SK-N-SH (cell line): Measurements from ENCODE around the gene RGS7BP. TPM values are rescaled to one million over a fixed set of nuclear protein-coding genes. Genes with fewer than 3 reads are reported as not detected.

Source experiments
- CTCF ChIA-PET: fragments of 300-600, 350-600 bp; formaldehyde crosslinking; extraction: SDS; loops from one replicate; lab custom pipeline; 2021; lab: Yijun Ruan, JAX
- POLR2A ChIA-PET: fragments of 350-600 bp; sonication (Branson Sonifier 250); formaldehyde crosslinking; extraction: SDS; loops from one replicate; lab custom pipeline; 2020; ENCODE audit warnings: antibody characterized with exemption, inconsistent platforms; lab: Yijun Ruan, JAX
- DNase-seq: peaks from one replicate; pipeline ENCODE4 v3.0.0; 2012
- H2AFZ ChIP-seq: fragments of 200-600 bp; sonication (generic); 2 replicates; pipeline ENCODE4 v1.8.1; 2016; ENCODE audit warnings: antibody characterized with exemption, mild to moderate bottlenecking, low read depth
- H3F3A ChIP-seq: fragments of 200-600 bp; sonication (generic); replicated peaks from 2 replicates; pipeline ENCODE3; 2016; ENCODE audit warnings: antibody characterized with exemption, mild to moderate bottlenecking; ENCODE audit not compliant: insufficient read depth
- H3K27ac ChIP-seq, 2 experiments: fragments of 200-500 bp in 1 of 2; fragments of 200-600 bp in 1 of 2; sonication (Bioruptor generic) in 1 of 2; sonication (generic), shearing (Covaris generic) in 1 of 2; 2 replicates each; pipeline versions ENCODE4 v1.5.1 to v1.6.1; 2014 to 2016; ENCODE audit warnings: low read depth in 2 of 2, inconsistent platforms in 1 of 2, low read length in 1 of 2, mild to moderate bottlenecking in 1 of 2, mixed read lengths in 1 of 2
- H3K27me3 ChIP-seq: fragments of 200-600 bp; sonication (generic), shearing (Covaris generic); 2 replicates; pipeline ENCODE4 v1.6.1; 2016; ENCODE audit warnings: mixed run types; ENCODE audit not compliant: insufficient read depth
- H3K36me3 ChIP-seq, 2 experiments: fragments of 200-500 bp in 1 of 2; fragments of 200-600 bp in 1 of 2; sonication (Bioruptor generic) in 1 of 2; sonication (generic) in 1 of 2; replicated peaks in 1 of 2; 2 replicates each; pipeline versions ENCODE3 to v1.5.1; 2014 to 2016; ENCODE audit warnings: low read length in 1 of 2, mild to moderate bottlenecking in 1 of 2; ENCODE audit not compliant: insufficient read depth in 2 of 2, control insufficient read depth in 1 of 2
- H3K4me1 ChIP-seq, 2 experiments: fragments of 200-500 bp in 1 of 2; fragments of 200-600 bp in 1 of 2; sonication (Bioruptor generic) in 1 of 2; sonication (generic), shearing (Covaris generic) in 1 of 2; 2 replicates each; pipeline versions ENCODE4 v1.5.1 to v1.6.1; 2014 to 2016; ENCODE audit warnings: low read depth in 1 of 2, low read length in 1 of 2, mixed run types in 1 of 2; ENCODE audit not compliant: insufficient read depth in 2 of 2, control insufficient read depth in 1 of 2
- H3K4me2 ChIP-seq: fragments of 200-600 bp; sonication (generic), shearing (Covaris generic); 2 replicates; pipeline ENCODE4 v1.6.1; 2017; ENCODE audit warnings: mixed run types
- H3K4me3 ChIP-seq, 2 experiments: fragments of 200-500 bp in 1 of 2; fragments of 200-600 bp in 1 of 2; sonication (Bioruptor generic) in 1 of 2; sonication (generic), shearing (Covaris generic) in 1 of 2; 2 replicates each; pipeline versions ENCODE4 v1.5.1 to v1.8.1; 2014 to 2016; ENCODE audit warnings: low read depth in 2 of 2, inconsistent platforms in 1 of 2, low read length in 1 of 2, mild to moderate bottlenecking in 1 of 2, mixed read lengths in 1 of 2, moderate library complexity in 1 of 2
- H3K79me2 ChIP-seq: fragments of 200-600 bp; sonication (generic); 2 replicates; pipeline ENCODE4 v1.8.1; 2017; ENCODE audit warnings: mild to moderate bottlenecking; ENCODE audit not compliant: insufficient read depth
- H3K9ac ChIP-seq: fragments of 200-600 bp; sonication (generic); 2 replicates; pipeline ENCODE4 v1.6.1; 2017; ENCODE audit warnings: mixed run types
- H3K9me2 ChIP-seq: fragments of 200-600 bp; sonication (generic); 2 replicates; pipeline ENCODE4 v1.6.1; 2017; ENCODE audit warnings: mixed run types
- H3K9me3 ChIP-seq: fragments of 200-600 bp; sonication (generic); 2 replicates; pipeline ENCODE4 v1.6.1; 2017; ENCODE audit warnings: mixed run types, mild to moderate bottlenecking, moderate library complexity
- H4K20me1 ChIP-seq: fragments of 200-600 bp; sonication (generic); 2 replicates; pipeline ENCODE4 v1.6.1; 2017; ENCODE audit warnings: mild to moderate bottlenecking, mixed run types; ENCODE audit not compliant: insufficient read depth
- EZH2phosphoT487 ChIP-seq: fragments of 200-600 bp; sonication (generic); IDR thresholded peaks from 2 replicates; pipeline ENCODE4 v1.6.1; 2017; ENCODE audit warnings: low read depth, mixed run types, mild to moderate bottlenecking, antibody characterized with exemption, moderate library complexity, borderline replicate concordance
- FOSL2 ChIP-seq: IDR thresholded peaks from 2 replicates; pipeline ENCODE4 v1.4.0; 2012; ENCODE audit warnings: low read depth, mild to moderate bottlenecking, moderate library complexity, borderline replicate concordance
- FOXM1 ChIP-seq: IDR thresholded peaks from 2 replicates; pipeline ENCODE4 v1.4.0; 2012; ENCODE audit warnings: low read depth, mild to moderate bottlenecking
- GABPA ChIP-seq: IDR thresholded peaks from 2 replicates; pipeline ENCODE4 v1.4.0; 2012; ENCODE audit warnings: low read depth, mild to moderate bottlenecking
- JUND ChIP-seq: IDR thresholded peaks from 2 replicates; pipeline ENCODE4 v1.4.0; 2012
- MEF2A ChIP-seq: IDR thresholded peaks from 2 replicates; pipeline ENCODE4 v1.4.0; 2012; ENCODE audit warnings: low read depth, borderline replicate concordance
- MXI1 ChIP-seq: IDR thresholded peaks from 2 replicates; pipeline ENCODE4 v1.6.1; 2012; ENCODE audit warnings: mild to moderate bottlenecking, low read depth, low read length, improper control_type of control experiment
- NFIC ChIP-seq: IDR thresholded peaks from 2 replicates; pipeline ENCODE4 v1.4.0; 2012; ENCODE audit warnings: borderline replicate concordance
- POLR2AphosphoS5 ChIP-seq: IDR thresholded peaks from 2 replicates; pipeline ENCODE4 v1.6.1; 2012; ENCODE audit warnings: low read depth, low read length
- RFX5 ChIP-seq: IDR thresholded peaks from 2 replicates; pipeline ENCODE4 v1.6.1; 2012; ENCODE audit warnings: mild to moderate bottlenecking, improper control_type of control experiment, low read length
- SIN3A ChIP-seq: IDR thresholded peaks from 2 replicates; pipeline ENCODE4 v1.6.1; 2012; ENCODE audit warnings: low read depth, mild to moderate bottlenecking, low read length, moderate library complexity, borderline replicate concordance
- SMC3 ChIP-seq: IDR thresholded peaks from 2 replicates; pipeline ENCODE4 v1.6.1; 2012; ENCODE audit warnings: low read depth, low read length, improper control_type of control experiment
- TAF1 ChIP-seq: IDR thresholded peaks from 2 replicates; pipeline ENCODE4 v1.6.1; 2012; ENCODE audit warnings: low read depth, mild to moderate bottlenecking, low read length, moderate library complexity, borderline replicate concordance
- YY1 ChIP-seq: IDR thresholded peaks from 2 replicates; pipeline ENCODE4 v1.4.0; 2012; ENCODE audit warnings: low read depth, mild to moderate bottlenecking
- WGBS: methylation state at CpG from one replicate; pipeline ENCODE4 v1.1.6; 2017; ENCODE audit warnings: low lambda C conversion rate; 5-methylcytosine and 5-hydroxymethylcytosine counted together
- polyA plus RNA-seq, 3 experiments: library from polyadenylated mRNA; depleted of rRNA; stranded (reverse); fragments of >200 nt; gene quantifications; 2 replicates each; pipeline ENCODE4 v1.2.3, GENCODE V29; 2012
- TF ChIP-seq, protein P1 (sequence below): IDR thresholded peaks from 2 replicates; pipeline ENCODE4 v1.4.0; 2012; ENCODE audit warnings: low read depth, borderline replicate concordance
- TF ChIP-seq, protein P2 (sequence below): IDR thresholded peaks from 2 replicates; pipeline ENCODE4; 2012
- TF ChIP-seq, protein P3 (sequence below): IDR thresholded peaks from 2 replicates; pipeline ENCODE4 v1.4.0; 2012; ENCODE audit warnings: low read depth
- TF ChIP-seq, protein P4 (sequence below): fragments of 150-350 bp; IDR thresholded peaks from 2 replicates; pipeline ENCODE4 v1.6.1; 2017; ENCODE audit warnings: antibody characterized with exemption, low read length, low read depth, borderline replicate concordance
- TF ChIP-seq, protein P5 (sequence below): fragments of 200-600 bp; sonication (generic); IDR thresholded peaks from 2 replicates; pipeline ENCODE4 v1.6.1; 2017; ENCODE audit warnings: antibody characterized with exemption, mild to moderate bottlenecking, moderate library complexity

The RGS7BP gene
- polyA plus RNA-seq, 1 of the 3 experiments (the other 2 are of a cell fraction), result not detected

DNA sequence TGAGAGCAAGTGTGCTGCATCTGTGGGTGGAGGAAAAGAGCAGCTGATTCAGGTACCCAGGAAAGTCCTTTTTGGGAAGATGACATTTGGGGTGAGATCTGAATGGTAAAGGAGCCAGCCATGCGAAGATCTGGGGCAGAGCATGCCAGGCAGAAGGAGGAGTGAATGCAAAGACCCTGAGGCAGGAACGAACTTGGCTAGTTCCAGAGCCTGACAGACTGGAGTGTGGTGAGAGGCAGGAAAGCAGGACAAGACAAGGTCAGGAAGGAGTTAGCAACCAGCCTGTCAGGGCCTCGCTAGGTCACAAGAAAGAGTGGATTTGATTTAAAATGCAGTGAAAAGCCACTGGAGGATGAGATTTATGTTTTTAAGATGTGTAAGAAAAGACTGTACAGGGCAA lies 28.2 kb downstream of the RGS7BP start:
- CTCF ChIA-PET, result interaction anchor here (1.3 kb wide), 1 partner anchor 10 kb away, joined by 3 read pairs; no protein-coding TSS in a partner anchor
- Histone ChIP-seq H2AFZ (no peak overlapping the region), H3K79me2 (no peaks in the 10 kb centered on the region), H3K9ac (no peak overlapping the region), H3K36me3 (no peaks in the 10 kb centered on the region), H3K27me3 (no peaks in the 10 kb centered on the region), H3K9me2 (no peaks in the 10 kb centered on the region), H3F3A (no peaks in the 10 kb centered on the region), H3K4me1 (no peaks in the 10 kb centered on the region), H4K20me1 (no peaks in the 10 kb centered on the region), H3K4me3 (no peak overlapping the region), H3K27ac (no peak overlapping the region), H3K9me3 (no peaks in the 10 kb centered on the region), H3K4me2 (no peak overlapping the region)
- TF ChIP-seq, protein P1, sequence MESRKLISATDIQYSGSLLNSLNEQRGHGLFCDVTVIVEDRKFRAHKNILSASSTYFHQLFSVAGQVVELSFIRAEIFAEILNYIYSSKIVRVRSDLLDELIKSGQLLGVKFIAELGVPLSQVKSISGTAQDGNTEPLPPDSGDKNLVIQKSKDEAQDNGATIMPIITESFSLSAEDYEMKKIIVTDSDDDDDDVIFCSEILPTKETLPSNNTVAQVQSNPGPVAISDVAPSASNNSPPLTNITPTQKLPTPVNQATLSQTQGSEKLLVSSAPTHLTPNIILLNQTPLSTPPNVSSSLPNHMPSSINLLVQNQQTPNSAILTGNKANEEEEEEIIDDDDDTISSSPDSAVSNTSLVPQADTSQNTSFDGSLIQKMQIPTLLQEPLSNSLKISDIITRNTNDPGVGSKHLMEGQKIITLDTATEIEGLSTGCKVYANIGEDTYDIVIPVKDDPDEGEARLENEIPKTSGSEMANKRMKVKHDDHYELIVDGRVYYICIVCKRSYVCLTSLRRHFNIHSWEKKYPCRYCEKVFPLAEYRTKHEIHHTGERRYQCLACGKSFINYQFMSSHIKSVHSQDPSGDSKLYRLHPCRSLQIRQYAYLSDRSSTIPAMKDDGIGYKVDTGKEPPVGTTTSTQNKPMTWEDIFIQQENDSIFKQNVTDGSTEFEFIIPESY, result no peak
- TF ChIP-seq NFIC (no peak), GABPA (no peak), TAF1 (no peak), YY1 (no peak), FOSL2 (no peak), SMC3 (no peak), SIN3A (no peak), MEF2A (no peak), MXI1 (no peak), RFX5 (no peak), EZH2phosphoT487 (no peak), JUND (no peak), FOXM1 (no peak), POLR2AphosphoS5 (no peak)
- TF ChIP-seq, protein P2, sequence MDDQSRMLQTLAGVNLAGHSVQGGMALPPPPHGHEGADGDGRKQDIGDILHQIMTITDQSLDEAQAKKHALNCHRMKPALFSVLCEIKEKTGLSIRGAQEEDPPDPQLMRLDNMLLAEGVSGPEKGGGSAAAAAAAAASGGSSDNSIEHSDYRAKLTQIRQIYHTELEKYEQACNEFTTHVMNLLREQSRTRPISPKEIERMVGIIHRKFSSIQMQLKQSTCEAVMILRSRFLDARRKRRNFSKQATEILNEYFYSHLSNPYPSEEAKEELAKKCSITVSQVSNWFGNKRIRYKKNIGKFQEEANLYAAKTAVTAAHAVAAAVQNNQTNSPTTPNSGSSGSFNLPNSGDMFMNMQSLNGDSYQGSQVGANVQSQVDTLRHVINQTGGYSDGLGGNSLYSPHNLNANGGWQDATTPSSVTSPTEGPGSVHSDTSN, result no peak
- TF ChIP-seq, protein P3, sequence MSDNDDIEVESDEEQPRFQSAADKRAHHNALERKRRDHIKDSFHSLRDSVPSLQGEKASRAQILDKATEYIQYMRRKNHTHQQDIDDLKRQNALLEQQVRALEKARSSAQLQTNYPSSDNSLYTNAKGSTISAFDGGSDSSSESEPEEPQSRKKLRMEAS, result no peak
- TF ChIP-seq, protein P4, sequence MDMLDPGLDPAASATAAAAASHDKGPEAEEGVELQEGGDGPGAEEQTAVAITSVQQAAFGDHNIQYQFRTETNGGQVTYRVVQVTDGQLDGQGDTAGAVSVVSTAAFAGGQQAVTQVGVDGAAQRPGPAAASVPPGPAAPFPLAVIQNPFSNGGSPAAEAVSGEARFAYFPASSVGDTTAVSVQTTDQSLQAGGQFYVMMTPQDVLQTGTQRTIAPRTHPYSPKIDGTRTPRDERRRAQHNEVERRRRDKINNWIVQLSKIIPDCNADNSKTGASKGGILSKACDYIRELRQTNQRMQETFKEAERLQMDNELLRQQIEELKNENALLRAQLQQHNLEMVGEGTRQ, result no peak
- TF ChIP-seq, protein P5, sequence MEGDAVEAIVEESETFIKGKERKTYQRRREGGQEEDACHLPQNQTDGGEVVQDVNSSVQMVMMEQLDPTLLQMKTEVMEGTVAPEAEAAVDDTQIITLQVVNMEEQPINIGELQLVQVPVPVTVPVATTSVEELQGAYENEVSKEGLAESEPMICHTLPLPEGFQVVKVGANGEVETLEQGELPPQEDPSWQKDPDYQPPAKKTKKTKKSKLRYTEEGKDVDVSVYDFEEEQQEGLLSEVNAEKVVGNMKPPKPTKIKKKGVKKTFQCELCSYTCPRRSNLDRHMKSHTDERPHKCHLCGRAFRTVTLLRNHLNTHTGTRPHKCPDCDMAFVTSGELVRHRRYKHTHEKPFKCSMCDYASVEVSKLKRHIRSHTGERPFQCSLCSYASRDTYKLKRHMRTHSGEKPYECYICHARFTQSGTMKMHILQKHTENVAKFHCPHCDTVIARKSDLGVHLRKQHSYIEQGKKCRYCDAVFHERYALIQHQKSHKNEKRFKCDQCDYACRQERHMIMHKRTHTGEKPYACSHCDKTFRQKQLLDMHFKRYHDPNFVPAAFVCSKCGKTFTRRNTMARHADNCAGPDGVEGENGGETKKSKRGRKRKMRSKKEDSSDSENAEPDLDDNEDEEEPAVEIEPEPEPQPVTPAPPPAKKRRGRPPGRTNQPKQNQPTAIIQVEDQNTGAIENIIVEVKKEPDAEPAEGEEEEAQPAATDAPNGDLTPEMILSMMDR, result no peak
- POLR2A ChIA-PET, result no interaction called here
- WGBS, result 0% methylated on average over 3 of the region's 3 CpGs
- DNase-seq, result no peak
